HG03066 (cell line): ENCODE data around the gene SPRTN.

Experiments used
- ATAC-seq: cut with Tn5 transposase; IDR thresholded peaks from one replicate; pipeline ENCODE4 v1.9.1; 2021; ENCODE audit warnings: low read depth; ENCODE audit not compliant: unreplicated experiment

The SPRTN gene, protein sequence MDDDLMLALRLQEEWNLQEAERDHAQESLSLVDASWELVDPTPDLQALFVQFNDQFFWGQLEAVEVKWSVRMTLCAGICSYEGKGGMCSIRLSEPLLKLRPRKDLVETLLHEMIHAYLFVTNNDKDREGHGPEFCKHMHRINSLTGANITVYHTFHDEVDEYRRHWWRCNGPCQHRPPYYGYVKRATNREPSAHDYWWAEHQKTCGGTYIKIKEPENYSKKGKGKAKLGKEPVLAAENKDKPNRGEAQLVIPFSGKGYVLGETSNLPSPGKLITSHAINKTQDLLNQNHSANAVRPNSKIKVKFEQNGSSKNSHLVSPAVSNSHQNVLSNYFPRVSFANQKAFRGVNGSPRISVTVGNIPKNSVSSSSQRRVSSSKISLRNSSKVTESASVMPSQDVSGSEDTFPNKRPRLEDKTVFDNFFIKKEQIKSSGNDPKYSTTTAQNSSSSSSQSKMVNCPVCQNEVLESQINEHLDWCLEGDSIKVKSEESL

DNA sequence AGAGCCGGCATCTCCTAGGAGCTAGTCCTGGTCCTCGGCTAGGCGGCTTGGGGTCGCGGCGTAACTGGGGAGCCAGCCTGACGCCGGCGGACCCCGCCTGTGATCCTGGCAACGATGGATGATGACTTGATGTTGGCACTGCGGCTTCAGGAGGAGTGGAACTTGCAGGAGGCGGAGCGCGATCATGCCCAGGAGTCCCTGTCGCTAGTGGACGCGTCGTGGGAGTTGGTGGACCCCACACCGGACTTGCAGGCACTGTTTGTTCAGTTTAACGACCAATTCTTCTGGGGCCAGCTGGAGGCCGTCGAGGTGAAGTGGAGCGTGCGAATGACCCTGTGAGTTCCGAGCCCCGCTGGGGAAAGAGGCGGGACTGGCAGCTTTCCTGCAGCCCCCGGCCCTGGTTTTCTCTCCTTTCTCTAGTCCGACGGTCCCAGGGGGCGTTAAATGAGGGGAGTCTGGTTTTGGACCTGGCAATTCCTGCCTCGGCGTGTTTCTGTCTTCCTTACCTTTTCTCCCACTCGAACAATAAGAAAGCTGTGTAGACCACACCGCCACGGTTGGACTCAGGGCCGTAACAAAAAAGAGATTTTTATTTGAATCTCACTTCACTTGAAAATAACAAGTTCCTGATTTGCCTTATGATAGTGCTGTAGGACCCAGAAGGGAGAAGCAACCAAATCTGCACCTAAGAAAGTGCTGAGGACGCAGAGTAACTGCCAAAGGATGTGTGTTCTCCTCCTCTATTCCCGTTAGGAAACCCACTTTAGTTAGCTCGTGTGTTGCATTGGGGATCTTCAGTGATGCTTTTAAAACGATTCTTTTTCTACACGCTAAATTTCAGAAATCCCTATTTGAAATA, at the start of gene SPRTN:
Gene SPRTN, plus strand, starts transcription at position 24 of the 859 bp plus-strand sequence. Its CDS starts 91 bp downstream, at position 115.
- ATAC-seq: peak; percentile 1

DNA sequence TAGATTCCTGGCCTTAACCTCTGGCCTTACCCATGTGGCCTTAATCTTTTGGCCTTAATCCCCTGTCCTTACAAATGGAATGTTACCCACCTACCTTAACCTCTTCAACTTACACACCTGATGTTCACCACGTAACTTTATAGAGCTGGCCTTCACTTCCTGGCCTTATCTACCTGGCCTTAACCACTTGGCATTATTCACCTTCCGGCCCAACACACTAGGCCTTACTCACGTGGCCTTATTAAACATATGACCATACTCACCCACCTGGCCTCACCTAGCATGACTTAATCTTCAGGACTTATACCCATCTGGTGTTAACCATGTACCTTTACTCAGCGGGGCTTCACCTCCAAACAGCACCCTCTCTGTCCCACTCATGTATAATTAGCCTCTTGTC, 42.2 kb upstream of the SPRTN start:
- ATAC-seq: no peak

DNA sequence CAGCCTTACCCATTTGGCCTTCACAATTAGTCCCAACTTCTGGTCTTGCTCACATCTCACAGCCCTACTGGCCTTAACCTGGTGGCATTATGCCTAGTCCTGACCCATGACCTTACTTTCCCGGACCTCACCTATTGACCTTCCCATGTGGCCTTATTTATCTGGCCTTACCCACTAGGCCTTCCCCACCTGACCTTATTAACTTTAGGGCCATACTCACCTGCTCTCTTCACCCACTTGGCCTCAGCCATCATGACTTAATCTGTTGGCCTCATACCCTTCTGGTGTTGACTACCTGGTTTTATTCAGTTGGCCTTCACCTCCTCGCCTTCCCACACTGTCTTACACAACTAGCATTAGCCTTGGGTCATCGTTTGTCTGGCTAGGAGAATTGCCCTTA, 36.1 kb upstream of the SPRTN start:
- no peak for ATAC-seq

DNA sequence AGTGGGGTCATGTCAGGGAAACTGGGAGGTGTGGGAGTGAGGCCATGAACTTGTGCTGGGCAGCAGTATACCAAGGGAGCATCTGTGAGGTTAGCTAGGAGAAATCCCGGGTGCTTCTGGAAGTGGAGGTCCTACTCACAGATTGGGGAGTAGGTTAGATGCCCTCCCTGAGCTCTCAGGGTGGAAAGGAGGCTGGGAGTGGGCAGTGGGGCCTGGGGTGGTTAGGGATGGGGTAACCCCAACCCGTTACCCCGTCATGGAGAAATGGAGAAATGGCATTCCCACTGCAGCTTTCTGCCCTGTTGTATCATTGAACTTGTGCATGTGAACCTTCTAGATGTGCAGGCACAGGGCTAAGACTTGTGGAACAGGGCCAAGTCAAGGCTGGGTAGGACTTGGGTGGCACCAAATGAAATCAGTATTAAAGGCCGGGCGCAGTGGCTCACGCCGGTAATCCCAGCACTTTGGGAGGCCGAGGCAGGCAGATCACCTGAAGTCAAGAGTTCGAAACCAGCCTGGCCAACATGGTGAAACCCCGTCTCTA, 27.6 kb upstream of the SPRTN start:
- no peak for ATAC-seq

DNA sequence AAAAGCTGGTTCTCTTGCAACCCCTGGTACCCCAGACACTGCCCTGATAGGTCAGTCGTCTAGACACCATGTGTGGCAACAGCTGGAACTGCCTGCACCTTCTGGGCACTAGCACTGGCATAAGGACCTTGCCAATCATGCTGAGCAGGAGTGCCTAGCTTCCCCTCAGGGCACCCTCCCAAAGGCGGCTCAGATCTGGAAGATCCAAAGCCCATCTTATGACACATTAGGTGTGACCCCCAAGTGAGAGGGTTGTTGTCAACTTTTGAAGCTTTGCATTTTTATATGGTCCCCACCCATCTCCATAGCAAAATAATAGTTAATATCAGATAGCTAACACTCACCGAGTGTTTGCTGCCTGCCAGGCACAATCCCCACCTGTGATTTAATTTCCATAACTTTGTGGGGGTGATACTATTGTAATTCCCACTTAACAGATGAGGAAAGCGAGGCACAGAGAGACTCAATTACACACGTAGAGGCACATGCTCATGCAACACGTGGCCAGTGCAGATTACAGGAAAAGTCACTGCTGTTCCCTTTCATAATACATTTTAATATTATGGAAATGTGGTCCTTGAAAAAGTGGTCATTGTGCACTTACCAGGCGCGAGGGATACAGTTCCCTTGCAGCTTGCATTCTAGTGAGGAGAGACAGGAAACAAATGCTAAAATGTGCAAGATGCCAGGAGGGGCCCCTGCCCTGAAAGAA, 26.2 kb upstream of the SPRTN start:
- ATAC-seq: no peak

DNA sequence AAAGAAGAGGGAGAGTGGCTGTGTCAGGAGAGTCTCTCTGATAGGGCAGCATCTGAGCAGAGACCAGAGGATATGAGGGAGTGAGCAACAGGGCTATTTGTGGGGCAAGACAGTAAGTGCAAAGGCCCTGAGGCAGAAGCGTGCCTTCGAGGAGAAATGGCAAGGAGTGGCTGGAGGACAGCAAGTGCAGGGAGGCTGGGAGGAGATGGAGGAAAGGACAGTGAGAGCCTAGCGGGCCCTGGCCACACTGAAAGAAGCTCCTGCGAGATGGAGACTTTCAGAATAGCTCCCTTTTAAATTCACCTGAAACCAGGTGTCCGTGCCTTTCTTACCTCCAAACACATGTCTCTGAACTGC, 25.7 kb upstream of the SPRTN start:
- ATAC-seq: no peak

DNA sequence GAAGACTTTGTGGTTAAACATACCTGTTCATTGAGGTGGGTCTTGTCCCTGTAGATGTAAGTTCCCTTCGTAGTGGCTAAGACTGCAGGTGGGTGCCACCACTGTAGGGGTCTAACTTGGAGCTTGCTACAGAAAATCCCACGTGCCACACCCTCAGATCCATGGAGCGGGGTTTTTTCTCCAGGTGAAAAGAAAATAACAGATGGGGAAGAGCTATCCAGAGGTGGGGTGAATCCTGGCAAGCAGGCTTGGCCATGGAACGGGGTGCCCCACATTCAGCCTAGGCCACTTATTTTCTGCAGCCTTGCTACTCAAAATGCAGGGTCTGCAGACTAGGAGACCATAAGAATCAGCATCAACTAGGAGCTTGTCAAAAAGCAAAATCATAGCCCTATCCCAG, 24.4 kb upstream of the SPRTN start:
- ATAC-seq: no peak

DNA sequence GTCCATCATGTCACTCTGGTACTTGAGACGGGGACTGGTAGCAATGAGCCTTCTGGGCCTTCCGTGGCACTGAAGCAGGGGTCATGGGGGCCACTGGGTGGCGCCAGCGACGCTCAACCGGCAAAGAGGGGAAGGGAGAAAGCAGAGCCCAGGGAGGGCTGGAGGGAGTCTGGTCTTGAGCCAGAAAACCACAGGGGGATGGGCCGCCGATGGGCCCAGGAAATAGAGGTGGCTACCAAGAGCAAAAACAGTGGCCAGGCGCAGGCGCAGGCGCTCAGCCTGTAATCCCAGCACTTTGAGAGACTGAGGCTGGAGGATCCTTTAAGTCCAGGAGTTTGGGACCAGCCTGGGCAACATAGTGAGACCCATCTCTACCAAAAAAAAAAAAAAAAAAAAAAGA, 22.2 kb upstream of the SPRTN start:
- peak; percentile 92 for ATAC-seq

DNA sequence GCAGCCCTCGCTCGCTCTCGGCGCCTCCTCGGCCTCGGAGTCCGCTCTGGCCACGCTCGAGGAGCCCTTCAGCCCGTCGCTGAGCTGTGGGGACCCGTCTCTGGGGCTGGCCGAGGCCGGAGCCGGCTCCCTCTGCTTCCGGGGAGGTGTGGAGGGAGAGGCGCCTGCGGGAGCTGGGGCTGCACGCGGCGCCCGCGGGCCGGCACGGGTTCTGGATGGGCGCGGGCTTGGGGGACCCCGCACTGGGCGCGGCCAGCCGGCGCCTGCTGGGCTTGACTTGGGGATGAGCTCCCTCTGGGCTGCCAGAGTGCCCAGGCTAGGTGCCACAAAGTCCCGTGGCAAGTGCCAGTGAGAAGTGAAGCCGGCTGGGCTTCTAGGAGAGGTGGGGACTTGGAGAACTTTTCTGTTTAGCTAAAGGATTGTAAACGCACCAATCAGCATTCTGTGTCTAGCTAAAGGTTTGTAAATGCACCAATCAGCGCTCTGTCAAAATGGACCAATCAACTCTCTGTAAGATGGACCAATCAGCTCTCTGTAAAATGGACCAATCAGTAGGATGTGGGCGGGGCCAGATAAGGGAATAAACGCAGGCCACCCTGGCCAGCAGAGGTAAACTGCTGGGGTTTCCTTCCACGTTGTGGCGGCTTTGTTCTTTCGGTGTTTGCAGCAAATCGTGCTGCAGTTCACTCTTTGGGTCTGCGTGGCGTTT, 20.6 kb upstream of the SPRTN start:
- no peak for ATAC-seq

DNA sequence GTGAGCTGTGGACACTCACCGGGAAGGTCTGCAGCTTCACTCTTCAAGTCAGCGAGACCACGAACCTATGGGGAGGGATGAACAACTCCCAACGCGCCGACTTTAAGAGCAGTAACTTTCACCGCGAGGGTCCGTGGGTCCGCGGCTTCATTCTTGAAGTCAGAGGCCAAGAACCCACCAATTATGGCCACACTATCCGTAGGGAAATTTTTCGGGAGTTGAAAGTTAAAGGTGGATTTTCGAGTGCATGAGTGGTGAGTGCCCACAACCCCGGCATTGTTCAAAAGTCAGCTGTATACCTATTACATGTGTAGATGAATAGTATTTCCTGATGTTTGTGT, 20.1 kb upstream of the SPRTN start:
- ATAC-seq: no peak

DNA sequence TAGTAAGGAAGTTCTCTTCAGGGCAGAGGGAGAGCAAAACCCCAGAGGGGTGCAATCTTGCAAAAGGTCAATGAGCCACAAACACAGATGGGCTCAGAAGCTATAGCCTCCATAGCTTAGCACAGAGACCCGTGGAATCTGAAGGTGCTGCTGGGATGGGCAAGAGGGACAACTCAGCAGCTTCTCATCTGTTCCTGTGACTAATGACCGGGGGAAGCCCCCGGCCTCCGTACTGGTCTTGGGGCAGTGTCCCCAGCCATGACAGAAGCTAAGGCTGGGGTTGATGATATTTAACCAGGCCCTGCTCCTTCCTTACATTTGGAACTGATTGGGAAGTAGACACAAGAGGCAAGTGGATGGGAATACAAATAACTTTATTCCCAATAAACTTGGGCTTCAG, 19.5 kb upstream of the SPRTN start:
- no peak for ATAC-seq

DNA sequence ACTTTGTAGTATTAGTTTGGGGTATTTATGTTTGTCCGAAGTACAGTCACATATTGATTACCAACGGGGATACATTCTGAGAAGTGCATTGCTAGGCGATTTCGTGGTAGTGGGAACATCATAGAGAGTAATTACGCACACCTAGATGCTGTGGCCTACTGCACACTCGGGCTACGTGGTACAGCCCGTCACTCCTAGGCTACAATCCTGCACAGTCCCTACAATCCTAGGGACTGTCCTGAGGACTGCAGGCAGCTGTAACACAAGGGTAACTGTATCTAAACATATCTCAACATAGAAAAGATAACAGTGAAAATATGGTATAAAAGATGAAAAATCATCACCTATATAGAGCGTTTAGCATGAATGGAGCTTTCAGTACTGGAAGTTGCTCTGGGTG, 19.0 kb upstream of the SPRTN start:
- ATAC-seq: no peak

DNA sequence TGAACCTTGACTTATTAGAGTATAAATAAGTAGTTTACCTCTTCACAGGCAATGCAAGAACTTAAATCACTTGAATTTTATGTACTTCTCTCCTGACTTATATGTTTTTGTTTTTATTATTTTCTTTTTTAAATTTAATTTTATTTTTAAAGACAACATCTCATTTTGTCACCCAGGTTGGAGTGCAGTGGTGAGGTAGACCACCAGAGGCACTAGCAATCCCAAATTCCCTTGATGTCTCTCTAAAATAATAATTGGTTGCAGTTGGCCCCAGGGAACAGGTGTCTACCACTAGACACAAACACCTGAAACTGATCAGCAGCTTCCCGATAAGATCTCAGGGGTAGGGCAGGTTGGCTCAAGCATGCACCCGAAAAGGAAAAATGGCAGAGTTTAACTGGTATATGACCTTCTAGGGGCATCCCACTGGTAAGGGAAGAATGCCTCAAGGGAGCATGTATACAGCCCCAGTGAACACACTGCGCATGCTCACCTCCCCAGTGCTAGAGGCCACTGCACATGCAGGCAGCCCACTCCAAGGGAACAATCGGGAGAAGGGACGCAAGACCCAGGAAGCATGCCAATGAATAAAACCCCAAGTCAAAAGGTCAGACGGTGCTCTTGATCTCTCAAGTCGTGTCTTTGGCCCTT, 15.1 kb upstream of the SPRTN start:
- no peak for ATAC-seq

DNA sequence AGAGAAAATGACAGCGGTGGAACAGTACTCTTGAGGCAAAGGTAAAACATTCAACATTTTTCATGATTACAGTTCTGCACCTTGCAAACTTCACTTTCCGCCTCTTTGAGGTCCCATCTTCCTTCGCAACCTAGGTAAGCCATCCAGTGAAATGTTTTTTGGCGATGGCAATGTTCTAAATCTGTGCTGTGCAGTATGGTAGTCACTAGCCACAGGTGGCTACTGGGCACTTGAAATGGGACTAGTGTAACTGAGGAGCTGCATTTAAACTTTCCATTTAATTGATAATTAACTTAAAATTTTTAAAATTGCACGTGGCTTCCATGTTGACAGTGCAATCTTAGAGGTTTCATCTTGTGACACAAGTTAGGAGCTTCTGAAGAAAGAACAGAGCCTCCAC, 13.4 kb upstream of the SPRTN start:
- no peak for ATAC-seq

DNA sequence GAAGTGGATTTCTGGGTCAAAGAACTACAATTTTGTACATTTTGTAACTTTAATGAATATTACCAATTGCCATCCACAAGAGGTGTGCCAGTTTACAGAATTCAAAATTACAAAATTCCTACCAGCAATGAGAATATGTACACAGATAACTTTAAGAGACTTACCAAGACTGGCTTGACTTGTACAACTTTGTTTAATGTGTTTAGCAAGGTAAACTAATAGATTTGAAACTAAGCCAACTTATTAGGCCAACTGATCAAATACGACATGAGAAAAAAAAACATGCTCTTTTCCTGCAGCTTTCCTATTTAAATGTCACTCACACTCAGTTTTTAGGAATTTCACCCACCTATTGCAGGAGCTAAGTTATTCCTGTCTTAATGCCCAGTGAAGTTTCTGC, 11.8 kb upstream of the SPRTN start:
- ATAC-seq: no peak

DNA sequence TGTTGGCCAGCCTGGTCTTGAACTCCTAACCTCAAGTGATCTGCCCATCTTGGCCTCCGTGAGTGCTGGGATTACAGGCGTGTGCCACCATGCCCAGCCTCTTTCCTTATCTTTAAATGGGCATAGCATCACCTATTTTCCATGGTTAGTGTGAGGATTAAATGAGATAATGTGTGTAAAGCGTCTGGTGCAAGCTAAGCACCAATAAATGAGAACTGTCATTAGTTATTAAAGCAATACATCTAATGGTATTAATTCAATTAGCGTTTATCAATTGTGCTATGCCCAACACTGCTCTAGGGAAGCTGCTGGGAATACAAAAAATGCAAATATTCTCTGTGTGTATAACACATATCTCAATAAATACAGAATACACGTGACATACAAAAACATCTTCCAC, 10.5 kb upstream of the SPRTN start:
- no peak for ATAC-seq

DNA sequence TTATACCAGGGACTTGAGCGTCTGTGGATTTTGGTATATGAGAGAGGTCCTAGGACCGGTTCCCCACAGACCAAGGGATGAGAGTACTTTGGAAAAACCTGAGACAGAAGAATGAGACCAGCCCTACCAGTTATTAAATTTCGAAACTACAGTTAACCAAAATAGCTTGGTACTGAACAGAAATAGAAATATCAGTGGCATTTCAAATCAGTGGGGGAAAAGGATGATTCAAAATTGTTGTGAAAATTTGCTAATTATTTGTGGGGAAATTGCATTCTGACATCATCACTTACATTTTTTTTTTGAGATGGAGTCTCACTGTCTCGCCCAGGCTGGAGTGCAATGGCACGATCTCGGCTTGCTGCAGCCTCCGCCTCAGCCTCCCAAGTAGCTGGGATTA, 8.6 kb upstream of the SPRTN start:
- ATAC-seq: no peak

DNA sequence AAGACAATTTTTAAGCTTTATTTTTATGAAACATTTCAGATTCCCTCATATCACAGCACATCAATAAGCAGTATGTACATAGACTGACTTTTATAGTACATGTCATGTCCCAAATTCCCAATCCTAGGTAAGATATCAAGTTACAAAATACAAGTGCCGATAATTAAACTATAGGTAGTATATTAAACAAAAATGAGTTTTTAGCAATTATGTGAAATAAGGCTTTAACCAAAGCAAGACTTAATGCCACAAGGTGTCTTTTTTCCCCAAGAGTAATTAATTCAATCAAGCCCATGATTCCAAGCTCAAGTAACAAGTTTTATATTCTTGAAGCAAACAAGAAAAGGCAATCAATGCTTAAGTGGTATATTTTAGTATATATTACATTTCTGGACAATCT, 5.3 kb upstream of the SPRTN start:
- ATAC-seq: no peak

DNA sequence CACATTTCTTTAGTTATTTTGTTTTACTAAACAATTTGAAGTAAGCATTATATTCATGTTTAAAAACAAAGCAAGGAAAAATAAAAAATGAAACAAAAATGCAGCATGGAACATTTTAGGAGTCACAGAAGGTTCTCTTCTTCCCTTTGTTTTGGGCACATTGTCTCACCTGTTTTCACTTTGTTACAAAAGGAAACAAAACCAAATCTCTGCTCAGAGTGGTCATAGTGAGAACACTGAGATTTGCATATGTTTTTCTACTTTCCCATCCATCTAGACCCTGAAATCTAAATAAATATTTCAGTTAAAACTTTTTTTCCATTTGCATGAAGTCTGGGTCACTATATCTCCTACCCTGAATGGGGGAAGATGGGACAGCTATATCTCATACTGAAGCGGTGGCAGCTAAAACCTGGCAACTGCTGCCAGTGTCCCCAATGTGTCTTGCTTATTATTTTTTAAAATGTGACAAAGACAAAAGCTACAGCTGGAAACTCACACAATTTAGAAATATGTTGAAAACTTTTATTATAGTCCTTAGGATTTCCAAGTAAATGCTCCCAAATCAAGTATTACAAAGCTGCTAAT, 3.9 kb upstream of the SPRTN start:
- ATAC-seq: peak; percentile 30

DNA sequence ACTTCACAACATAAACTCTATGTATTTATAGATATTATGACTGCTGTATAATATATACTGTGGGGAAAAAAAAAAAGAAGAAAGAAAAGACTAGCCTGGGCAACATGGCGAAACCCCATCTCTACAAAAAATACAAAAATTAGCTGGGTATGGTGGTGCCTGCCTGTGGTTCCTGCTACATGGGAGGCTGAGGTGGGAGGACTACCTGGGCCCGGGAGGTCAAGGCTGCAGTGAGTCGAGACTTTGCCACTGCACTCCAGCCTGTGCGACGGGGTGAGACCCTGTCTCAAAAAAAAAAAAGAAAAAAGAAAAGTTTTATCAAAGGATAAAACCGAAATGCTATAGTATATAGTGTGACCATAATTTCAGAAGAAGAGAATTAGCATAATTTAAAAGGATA, 3.1 kb upstream of the SPRTN start:
- no peak for ATAC-seq
